ENCODE results near the gene SLX9.

Gene SLX9

DNA sequence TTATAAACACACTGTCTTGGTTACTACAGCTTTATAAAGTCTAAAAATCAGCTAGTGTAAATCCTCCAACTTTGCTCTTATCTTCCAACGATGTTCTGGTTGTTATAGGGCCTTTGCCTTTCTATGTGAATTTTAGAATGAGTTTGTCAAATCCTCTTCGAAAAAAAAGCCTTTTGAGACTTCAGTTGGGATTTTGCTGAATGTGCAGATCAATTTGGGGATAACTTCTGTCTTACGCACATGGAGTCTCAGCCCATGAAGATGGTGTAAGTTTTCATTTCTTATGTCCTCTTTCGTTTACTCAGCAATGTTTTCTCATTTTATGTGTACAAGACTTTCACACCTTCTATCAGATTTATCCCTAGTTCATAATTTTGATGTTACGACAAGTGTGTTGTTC, 69.8 kb downstream of the SLX9 start:
- no peak for DNase-seq

- DNase-seq, result no peak
Measured at GRCh38 chr21:45010096-45010495, 70.3 kb downstream of the SLX9 start.

DNA sequence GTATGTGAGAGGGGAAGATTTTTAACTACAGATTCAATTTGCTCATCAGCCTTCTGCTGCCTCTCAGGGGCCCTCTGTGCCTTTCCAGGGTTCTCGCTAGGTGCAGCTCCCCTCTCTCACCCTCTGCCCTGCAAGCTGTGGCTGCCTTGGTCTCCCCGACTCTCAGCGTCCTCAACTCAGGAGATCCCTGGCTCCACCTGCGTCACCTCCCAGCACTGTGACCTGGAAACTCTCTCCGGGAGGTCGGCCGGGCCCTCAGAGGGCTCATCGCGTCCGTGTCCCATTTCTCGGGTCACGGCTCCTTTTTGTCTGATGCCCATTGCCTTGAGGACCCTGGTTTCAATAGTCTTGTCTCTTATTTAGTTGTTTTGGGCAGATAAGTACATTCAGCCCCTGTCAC, 71.0 kb downstream of the SLX9 start:
- DNase-seq, result no peak

DNA sequence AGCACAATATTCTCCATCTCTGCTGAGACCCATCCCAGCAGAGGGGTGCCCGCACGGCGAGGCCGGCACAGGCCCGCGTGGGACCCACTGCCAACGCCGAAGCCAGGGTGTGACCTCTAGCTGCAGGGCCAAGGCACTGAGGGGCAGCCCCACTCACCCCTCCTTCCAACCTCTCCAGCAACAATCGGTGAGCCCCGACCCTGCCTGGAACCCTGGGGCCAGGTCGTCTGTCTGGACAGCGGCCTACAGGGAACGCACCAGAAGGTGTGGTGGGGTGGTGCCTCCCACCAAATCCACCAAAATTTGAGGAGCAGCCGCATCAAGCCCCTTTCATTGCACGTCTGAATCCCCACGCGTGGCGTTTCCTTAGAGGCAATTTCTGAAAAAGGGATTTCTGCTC, 71.6 kb downstream of the SLX9 start:
- no peak for DNase-seq

- DNase-seq, result no peak
Measured at GRCh38 chr21:45011911-45012661, 72.3 kb downstream of the SLX9 start.

DNA sequence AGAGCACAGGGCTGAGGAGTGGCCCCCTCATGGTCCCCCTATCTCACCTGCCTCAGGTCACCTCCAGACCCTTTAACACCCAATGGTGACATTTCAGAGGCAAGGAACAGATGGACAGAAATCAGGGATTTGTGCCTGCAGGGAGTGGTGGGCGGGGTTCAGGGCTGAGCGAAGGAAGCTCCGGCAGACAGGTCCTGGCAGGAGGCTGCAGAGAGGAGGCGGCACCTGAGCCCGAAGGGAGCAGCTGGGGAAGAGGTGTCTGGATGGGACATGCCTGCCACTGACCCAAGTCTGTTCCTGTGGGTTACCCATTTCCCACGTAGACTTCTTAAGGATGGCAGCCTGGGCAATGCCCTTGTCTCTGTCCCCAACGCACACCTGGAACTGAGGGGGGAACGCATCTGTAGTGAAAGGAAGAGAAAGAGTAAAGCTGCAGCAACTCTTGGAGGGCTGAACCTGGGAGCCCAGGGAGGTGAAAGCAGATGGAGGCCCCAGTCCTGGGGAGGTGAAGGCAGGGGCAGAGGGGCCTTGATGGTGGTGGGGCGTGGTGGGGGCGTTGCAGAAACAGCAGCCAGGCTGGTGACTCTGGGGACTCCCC, 72.9 kb downstream of the SLX9 start:
- no peak for DNase-seq

GRCh38 chr21:45013260-45013841, 73.5 kb downstream of the SLX9 start:
- no peak for DNase-seq

- no peak for DNase-seq
Measured at GRCh38 chr21:45014747-45015468, 75.1 kb downstream of the SLX9 start.

- no peak for DNase-seq
Measured at GRCh38 chr21:45015469-45015860, 75.6 kb downstream of the SLX9 start.

- no peak for DNase-seq
Measured at GRCh38 chr21:45016031-45016405, 76.2 kb downstream of the SLX9 start.

- DNase-seq, result no peak
Measured at GRCh38 chr21:45016406-45017038, 76.7 kb downstream of the SLX9 start.

DNA sequence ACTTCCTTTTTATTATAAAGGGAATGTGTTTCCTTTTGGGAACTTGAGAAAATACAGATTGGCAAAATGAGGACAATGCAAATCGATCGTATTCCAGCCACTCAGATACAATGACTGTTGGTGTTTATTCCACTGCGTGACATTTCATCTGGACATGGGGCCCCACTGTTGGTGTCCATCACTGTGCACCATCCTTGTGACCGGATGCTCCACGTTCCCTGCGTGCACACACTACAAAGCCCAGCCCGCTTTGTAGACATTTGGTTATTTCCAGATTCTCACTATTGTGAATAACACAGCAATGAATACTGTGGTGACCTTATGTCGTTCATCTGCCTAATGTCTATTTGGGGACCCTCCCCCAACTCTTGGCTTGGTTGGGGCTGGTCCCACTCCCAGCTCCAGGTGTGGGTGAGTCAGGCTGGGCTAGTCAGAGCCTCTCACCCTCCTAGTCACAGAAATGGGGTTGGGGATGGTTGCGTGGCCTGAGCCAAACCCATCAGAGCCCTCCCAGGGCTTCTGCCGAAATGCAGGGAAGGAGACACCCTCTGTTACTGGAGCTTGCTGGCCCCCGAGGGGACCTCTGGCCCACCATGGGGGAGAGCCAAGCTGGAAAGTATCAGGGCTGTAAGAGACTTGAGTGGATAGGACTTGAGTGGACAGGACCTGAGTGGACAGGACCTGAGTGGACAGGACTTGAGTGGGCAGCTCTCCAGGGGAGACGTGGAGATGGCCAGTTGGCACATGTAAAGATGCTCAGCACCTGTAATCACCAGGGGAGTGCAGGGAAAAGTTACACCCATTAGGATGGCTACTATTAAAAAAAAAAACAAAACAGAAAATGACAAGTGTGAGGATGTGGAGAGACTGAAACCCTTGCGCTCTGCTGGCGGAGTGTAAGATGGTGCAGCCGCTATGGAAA, 77.5 kb downstream of the SLX9 start:
- DNase-seq, result no peak

GRCh38 chr21:45018131-45019075, 78.6 kb downstream of the SLX9 start:
- DNase-seq, result no peak

- DNase-seq, result no peak
Measured at GRCh38 chr21:45019076-45019886, 79.5 kb downstream of the SLX9 start.

DNA sequence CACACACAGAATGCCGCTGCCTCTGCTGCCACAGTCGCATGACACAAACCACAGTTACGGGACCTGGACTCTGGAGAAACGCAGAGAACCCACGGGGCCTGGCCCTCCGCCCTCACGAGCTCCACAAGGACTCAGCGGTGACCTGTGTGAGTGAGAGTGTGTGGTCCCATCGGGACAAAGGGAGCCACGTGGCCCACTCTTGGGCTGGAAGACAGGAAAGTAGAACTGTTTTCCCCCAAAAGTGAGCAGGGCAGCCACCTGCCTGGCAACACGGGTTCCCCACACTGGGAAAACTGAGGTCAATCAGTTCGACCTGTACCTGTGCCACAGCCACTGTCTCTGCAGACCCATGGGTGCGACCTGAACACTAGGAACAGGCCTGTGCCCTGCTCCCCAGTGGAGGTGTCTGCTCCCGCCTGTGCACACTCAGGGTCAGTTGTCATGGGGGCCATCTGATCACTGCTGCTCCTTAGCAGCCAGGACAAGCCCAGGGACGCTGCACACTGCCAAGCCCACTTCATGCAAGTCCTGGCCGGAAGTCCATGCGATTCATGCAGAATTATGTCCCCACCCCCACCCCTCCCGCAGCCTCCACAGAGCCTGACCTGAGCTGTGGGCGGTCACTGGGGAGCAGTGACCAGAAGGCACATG, 80.2 kb downstream of the SLX9 start:
- DNase-seq, result no peak

- no peak for DNase-seq
Measured at GRCh38 chr21:45020629-45021427, 81.0 kb downstream of the SLX9 start.

DNA sequence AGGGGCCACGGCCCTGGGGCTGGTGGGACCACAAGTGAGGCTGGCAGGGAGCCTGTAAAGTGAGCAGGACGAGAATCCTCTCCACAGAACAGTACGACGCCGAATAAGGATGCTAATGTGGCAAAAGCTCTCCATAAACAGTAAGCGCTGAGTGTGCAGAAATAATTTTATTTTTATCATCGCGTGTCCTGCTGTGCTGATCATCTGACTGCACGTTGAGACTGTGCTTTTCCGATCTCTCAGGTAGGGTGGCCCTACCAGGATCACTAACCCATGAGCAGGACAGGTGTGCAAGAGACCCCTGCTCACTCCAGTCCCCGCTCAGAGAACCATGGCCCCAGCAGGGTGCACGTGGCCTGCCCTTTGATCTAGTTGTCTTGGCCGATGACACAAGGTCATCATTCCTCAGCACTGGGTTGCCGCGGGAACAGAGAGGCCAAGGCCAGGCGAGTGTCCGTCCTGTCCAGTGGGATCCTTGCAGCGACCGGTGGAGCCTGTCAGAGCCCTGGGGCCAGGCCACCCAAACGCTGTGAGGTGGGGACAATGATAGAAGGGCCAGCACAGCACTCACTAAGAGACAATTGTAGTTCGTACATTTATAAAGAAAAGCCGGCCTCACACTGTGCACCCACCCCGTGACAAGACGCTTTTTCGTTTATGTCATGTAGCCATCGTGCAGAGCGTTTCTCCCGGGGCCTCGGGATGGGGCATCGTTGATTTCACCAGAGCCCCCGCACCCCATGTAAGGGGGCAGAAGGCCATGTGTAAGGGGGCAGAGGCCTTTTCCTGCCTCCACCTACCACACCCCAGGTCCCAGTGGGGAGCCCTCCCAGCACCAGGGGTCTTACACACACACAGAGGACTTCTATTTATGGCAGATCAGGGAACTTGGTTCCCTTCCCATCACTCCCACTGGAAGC, 81.9 kb downstream of the SLX9 start:
- DNase-seq, result no peak

- DNase-seq, result no peak
Measured at GRCh38 chr21:45022348-45022675, 82.5 kb downstream of the SLX9 start.
